Measurements from ENCODE around the gene GMDS. TPM values are rescaled to one million over a fixed set of nuclear protein-coding genes. Genes with fewer than 3 reads are reported as not detected.

The GMDS gene
- total RNA-seq, 6 experiments from 2014 or later = 13.2 to 18.0 (median 14.7) TPM

- Mint-ChIP-seq H3K4me1 (ENCODE audit: low read depth) (peaks cover 5% of the 10 kb centered on the region; the same call in 1 of the 2 replicates), H3K9me3 (no peaks in the 10 kb centered on the region), H3K4me3 (no peak overlapping the region), H3K27ac (no peak overlapping the region), H3K27me3 (ENCODE audit: insufficient read depth) (peaks cover under 1% of the 10 kb centered on the region; the same call in 1 of the 2 replicates), H3K36me3 (ENCODE audit: low read depth) (no peaks in the 10 kb centered on the region)
- DNase-seq = no peak
- TF ChIP-seq CTCF (IDR thresholded peaks at IDR 0.05) = no peak
Observed at GRCh38 chr6:1810880-1811279, 434.5 kb downstream of the GMDS start.

DNA sequence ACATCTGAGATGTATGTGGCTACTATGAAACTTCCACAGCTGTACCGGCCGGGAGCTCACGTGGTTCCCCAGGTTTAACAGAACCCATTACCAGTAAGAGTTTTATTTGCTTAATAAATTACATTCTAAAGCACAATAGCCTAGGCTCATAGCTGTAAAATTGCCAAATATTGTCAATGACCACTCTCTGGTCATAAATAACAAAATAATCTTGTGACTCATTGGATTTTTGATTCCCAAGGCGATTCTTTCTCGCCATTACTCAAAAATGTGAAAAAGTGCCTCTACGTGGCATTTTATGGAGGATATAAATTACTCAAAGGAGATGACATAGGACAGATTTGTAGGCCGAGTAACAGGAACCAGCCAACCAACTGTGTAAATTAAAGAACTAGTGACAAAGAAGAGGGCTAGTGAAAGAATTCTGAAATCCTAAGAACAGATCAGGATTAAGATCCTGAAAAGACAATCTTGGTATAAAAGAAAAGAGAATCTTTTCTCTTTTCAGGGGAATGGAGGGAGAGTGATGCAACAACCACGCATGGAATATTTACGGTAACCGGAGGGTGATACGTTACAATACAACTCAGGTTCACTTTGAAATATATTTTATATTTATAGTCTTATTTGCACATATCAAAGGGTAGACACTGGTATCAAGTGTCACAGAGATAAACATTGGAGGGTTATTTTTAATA is 436.0 kb downstream of the GMDS start:
- Mint-ChIP-seq H3K27me3 (ENCODE audit: insufficient read depth) (no peaks in the 10 kb centered on the region; the same call in 1 of the 2 replicates), H3K4me1 (ENCODE audit: low read depth) (peaks cover 5% of the 10 kb centered on the region; the same call in 1 of the 2 replicates), H3K4me3 (no peak overlapping the region), H3K27ac (no peak overlapping the region), H3K9me3 (no peaks in the 10 kb centered on the region), H3K36me3 (ENCODE audit: low read depth) (no peaks in the 10 kb centered on the region)
- DNase-seq = no peak
- no peak for TF ChIP-seq CTCF (IDR thresholded peaks at IDR 0.05)

DNA sequence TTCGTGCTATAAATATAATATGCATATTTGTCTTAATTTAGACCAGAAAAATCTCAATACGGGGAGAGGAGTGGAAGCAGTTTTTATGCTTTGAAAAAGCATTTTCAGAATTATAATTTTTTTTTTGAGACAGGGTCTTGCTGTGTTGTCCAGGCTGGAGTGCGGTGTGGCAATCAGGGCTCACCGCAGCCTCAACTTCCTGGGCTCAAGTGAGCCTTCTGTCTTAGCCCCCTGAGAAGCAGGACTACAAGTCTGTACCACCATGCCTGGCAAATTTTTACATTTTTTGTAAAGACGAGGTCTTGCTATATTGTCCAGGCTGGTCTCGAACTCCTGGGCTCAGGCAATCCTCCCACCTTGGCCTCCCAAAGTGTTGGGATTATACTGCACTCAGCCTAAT is 438.5 kb downstream of the GMDS start:
- Mint-ChIP-seq H3K27me3 (ENCODE audit: insufficient read depth) (no peaks in the 10 kb centered on the region; the same call in 1 of the 2 replicates), H3K4me1 (ENCODE audit: low read depth) (peaks cover 5% of the 10 kb centered on the region; the same call in 1 of the 2 replicates), H3K27ac (no peak overlapping the region), H3K36me3 (ENCODE audit: low read depth) (no peaks in the 10 kb centered on the region), H3K4me3 (no peak overlapping the region), H3K9me3 (no peaks in the 10 kb centered on the region)
- no peak for TF ChIP-seq CTCF (IDR thresholded peaks at IDR 0.05)
- no peak for DNase-seq

GRCh38 chr6:1802491-1803395 is 442.7 kb downstream of the GMDS start:
- no peak for DNase-seq
- Mint-ChIP-seq H3K36me3 (ENCODE audit: low read depth) (no peaks in the 10 kb centered on the region), H3K9me3 (no peaks in the 10 kb centered on the region), H3K27ac (no peak overlapping the region), H3K27me3 (ENCODE audit: insufficient read depth) (no peaks in the 10 kb centered on the region; the same call in none of the 2 replicates), H3K4me1 (ENCODE audit: low read depth) (peaks cover 7% of the 10 kb centered on the region), H3K4me3 (no peak overlapping the region)
- no peak for TF ChIP-seq CTCF (IDR thresholded peaks at IDR 0.05)

DNA sequence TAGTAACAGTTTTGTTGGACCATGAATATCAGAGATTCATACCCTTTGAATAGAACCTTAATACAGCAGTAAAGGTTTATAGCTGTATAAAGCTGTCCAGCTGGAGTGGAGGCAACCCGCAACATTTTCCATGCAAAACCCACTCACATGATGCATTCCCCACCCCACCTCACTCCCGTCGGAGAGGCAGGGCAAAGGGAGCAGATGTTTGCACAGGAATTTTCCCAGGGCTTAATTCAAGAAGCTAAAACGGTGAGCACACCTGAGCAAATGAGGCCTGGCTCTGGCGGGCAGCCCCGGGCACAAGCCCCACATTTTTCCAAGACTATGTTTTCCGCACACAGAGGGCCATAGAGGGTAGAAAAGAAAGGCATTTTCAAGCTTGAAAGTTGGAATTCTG is 444.0 kb downstream of the GMDS start:
- TF ChIP-seq CTCF (IDR thresholded peaks at IDR 0.05) = no peak
- H3K27me3 Mint-ChIP-seq (ENCODE audit: insufficient read depth) = no peaks in the 10 kb centered on the region; the same call in 1 of the 2 replicates
- no peaks in the 10 kb centered on the region for H3K36me3 Mint-ChIP-seq (ENCODE audit: low read depth)
- H3K9me3 Mint-ChIP-seq = no peaks in the 10 kb centered on the region
- no peak for DNase-seq
- H3K4me1 Mint-ChIP-seq (ENCODE audit: low read depth) = peaks cover 20% of the 10 kb centered on the region
- H3K4me3 Mint-ChIP-seq = no peak overlapping the region
- no peak overlapping the region for H3K27ac Mint-ChIP-seq
